WTC11 (cell line): Measurements from ENCODE around the gene COX8C. TPM values are rescaled to one million over a fixed set of nuclear protein-coding genes. Genes with fewer than 3 reads are reported as not detected.
A peak's percentile ranks its signal among the peaks of the same experiment; 100 is the strongest.

ENCODE experiments used
- ATAC-seq: fragments of 200-7000 bp; cut with Tn5 transposase; 2 replicates; pipeline ENCODE4 v1.10.0; 2021; ENCODE audit warnings: mild to moderate bottlenecking, moderate library complexity
- CTCF ChIA-PET: fragments of 300-600 bp; sonication (Branson Sonifier 250); formaldehyde crosslinking; loops from one replicate; lab custom pipeline; 2021; ENCODE audit warnings: antibody characterized with exemption; lab: Charles Lee
- POLR2A ChIA-PET: fragments of 350-600 bp; sonication (Branson Sonifier 250); formaldehyde crosslinking; loops from one replicate; lab custom pipeline; 2021; ENCODE audit warnings: antibody characterized with exemption; lab: Charles Lee
- DNase-seq: peaks from one replicate; pipeline ENCODE4 v3.0.0; 2021; ENCODE audit warnings: low spot score
- H3K27ac Mint-ChIP-seq: 2 replicates; pipeline ENCODE4 v1.8.0; 2021; ENCODE audit warnings: mixed read lengths
- H3K27me3 Mint-ChIP-seq: 2 replicates; pipeline ENCODE4 v1.8.0; 2021; ENCODE audit warnings: low read depth, mild to moderate bottlenecking, moderate library complexity, mixed read lengths
- H3K36me3 Mint-ChIP-seq: 2 replicates; pipeline ENCODE4 v1.8.0; 2021; ENCODE audit warnings: mixed read lengths
- H3K4me1 Mint-ChIP-seq: 2 replicates; pipeline ENCODE4 v1.8.0; 2022; ENCODE audit warnings: mixed read lengths
- H3K4me3 Mint-ChIP-seq: 2 replicates; pipeline ENCODE4 v1.8.0; 2021; ENCODE audit warnings: mild to moderate bottlenecking, moderate library complexity, mixed read lengths
- H3K9me3 Mint-ChIP-seq: 2 replicates; pipeline ENCODE4 v1.8.0; 2021; ENCODE audit warnings: mixed read lengths
- AR ChIP-seq: fragments of 250-450 bp; sonication (Bioruptor Pico); IDR thresholded peaks from 2 replicates; pipeline ENCODE4 v1.9.0; 2021; ENCODE audit warnings: mild to moderate bottlenecking
- ATF2 ChIP-seq: sonication (generic); formaldehyde crosslinking; IDR thresholded peaks from 2 replicates; pipeline ENCODE4 v1.8.1; 2022; ENCODE audit warnings: low read depth, missing genetic modification reagents, borderline replicate concordance
- CBFB ChIP-seq: sonication (generic); formaldehyde crosslinking; IDR thresholded peaks from 2 replicates; pipeline ENCODE4 v1.8.1; 2022; ENCODE audit warnings: mild to moderate bottlenecking, low read depth, missing genetic modification reagents
- CREB1 ChIP-seq: sonication (generic); formaldehyde crosslinking; IDR thresholded peaks from 2 replicates; pipeline ENCODE4 v1.8.0; 2023; ENCODE audit warnings: mild to moderate bottlenecking, missing genetic modification reagents
- E2F5 ChIP-seq: sonication (generic); formaldehyde crosslinking; IDR thresholded peaks from 2 replicates; pipeline ENCODE4 v1.8.1; 2022; ENCODE audit warnings: mild to moderate bottlenecking, moderate library complexity, missing genetic modification reagents
- FOXK1 ChIP-seq: sonication (generic); formaldehyde crosslinking; IDR thresholded peaks from 2 replicates; pipeline ENCODE4 v1.8.0; 2022; ENCODE audit warnings: mild to moderate bottlenecking, moderate library complexity, missing genetic modification reagents
- GABPB1 ChIP-seq: sonication (generic); formaldehyde crosslinking; IDR thresholded peaks from 2 replicates; pipeline ENCODE4 v1.8.1; 2023; ENCODE audit warnings: mild to moderate bottlenecking, missing genetic modification reagents
- IRF2 ChIP-seq: sonication (generic); formaldehyde crosslinking; IDR thresholded peaks from 2 replicates; pipeline ENCODE4 v1.8.0; 2022; ENCODE audit warnings: low read depth, missing genetic modification reagents, borderline replicate concordance
- KAT7 ChIP-seq: sonication (generic); formaldehyde crosslinking; IDR thresholded peaks from 2 replicates; pipeline ENCODE4 v1.8.1; 2023; ENCODE audit warnings: missing genetic modification reagents, mild to moderate bottlenecking, borderline replicate concordance
- MXD4 ChIP-seq: fragments of 250-450 bp; sonication (Bioruptor Pico); IDR thresholded peaks from 2 replicates; pipeline ENCODE4 v1.8.0; 2021; ENCODE audit warnings: mild to moderate bottlenecking, moderate library complexity, borderline replicate concordance
- NR2C2 ChIP-seq: sonication (generic); formaldehyde crosslinking; IDR thresholded peaks from 2 replicates; pipeline ENCODE4 v1.8.0; 2022; ENCODE audit warnings: mild to moderate bottlenecking, missing genetic modification reagents
- NR3C1 ChIP-seq: sonication (generic); formaldehyde crosslinking; conservative IDR thresholded peaks from 2 replicates; pipeline ENCODE4 v1.8.1; 2023; ENCODE audit warnings: low read depth, mild to moderate bottlenecking, missing genetic modification reagents
- RELA ChIP-seq: sonication (generic); formaldehyde crosslinking; IDR thresholded peaks from 2 replicates; pipeline ENCODE4 v1.8.1; 2022; ENCODE audit warnings: missing genetic modification reagents, mild to moderate bottlenecking, borderline replicate concordance
- ZNF219 ChIP-seq: sonication (generic); formaldehyde crosslinking; IDR thresholded peaks from 2 replicates; pipeline ENCODE4 v1.8.0; 2023; ENCODE audit warnings: missing genetic modification reagents, mild to moderate bottlenecking, borderline replicate concordance
- ZNF232 ChIP-seq: sonication (generic); formaldehyde crosslinking; IDR thresholded peaks from 2 replicates; pipeline ENCODE4 v1.8.0; 2022; ENCODE audit warnings: mild to moderate bottlenecking, missing genetic modification reagents
- ZNF423 ChIP-seq: fragments of 250-450 bp; sonication (Bioruptor Pico); IDR thresholded peaks from 2 replicates; pipeline ENCODE4 v2.1.2; 2022; ENCODE audit warnings: mild to moderate bottlenecking, moderate library complexity
- total RNA-seq: library from RNA; stranded (reverse); gene quantifications from 3 replicates; pipeline ENCODE4 v1.2.3, GENCODE V29; 2021
- TF ChIP-seq, protein P1 (sequence below): sonication (generic); formaldehyde crosslinking; conservative IDR thresholded peaks from 2 replicates; pipeline ENCODE4 v1.8.1; 2023; ENCODE audit warnings: mild to moderate bottlenecking, low read depth, missing genetic modification reagents, moderate library complexity
- TF ChIP-seq, protein P2 (sequence below): sonication (generic); formaldehyde crosslinking; IDR thresholded peaks from 2 replicates; pipeline ENCODE4 v1.8.1; 2023; ENCODE audit warnings: mild to moderate bottlenecking, missing genetic modification reagents, moderate library complexity
- TF ChIP-seq, protein P3 (sequence below): fragments of 250-450 bp; sonication (Bioruptor Pico); IDR thresholded peaks from 2 replicates; pipeline ENCODE4 v1.9.0; 2021; ENCODE audit warnings: mild to moderate bottlenecking, borderline replicate concordance

Gene COX8C
- total RNA-seq, 1 experiment from 2014 or later = not detected

DNA sequence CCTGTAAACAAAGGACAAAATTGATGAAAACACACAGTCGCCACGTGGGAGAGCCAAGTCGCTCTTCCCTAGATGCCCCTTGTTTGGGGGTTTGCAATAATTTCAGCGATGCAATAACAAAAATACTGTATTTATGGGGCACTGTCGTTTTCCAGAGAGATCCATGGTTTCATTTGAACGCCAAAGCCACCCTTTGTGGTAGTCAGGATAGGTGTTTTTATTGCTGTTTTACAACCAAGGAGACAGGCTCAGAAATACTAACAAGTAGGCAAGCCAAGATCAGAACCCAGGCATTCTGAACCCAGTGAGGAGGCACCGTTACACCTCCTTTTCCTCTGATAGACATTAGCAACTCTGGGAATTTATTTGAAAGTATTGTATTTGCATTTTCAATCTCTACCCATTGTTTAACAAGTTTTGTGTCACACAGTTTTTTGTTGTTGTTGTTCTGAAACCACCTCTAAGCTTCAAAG lies 13.3 kb upstream of the COX8C start:
- no peaks in the 10 kb centered on the region for H3K27me3 Mint-ChIP-seq
- TF ChIP-seq CREB1 (CRISPR knock-in tag) = no peak
- TF ChIP-seq CBFB (CRISPR knock-in tag) = no peak
- TF ChIP-seq NR3C1 = no peak
- TF ChIP-seq ATF2 (CRISPR knock-in tag) = no peak
- TF ChIP-seq, protein P1, sequence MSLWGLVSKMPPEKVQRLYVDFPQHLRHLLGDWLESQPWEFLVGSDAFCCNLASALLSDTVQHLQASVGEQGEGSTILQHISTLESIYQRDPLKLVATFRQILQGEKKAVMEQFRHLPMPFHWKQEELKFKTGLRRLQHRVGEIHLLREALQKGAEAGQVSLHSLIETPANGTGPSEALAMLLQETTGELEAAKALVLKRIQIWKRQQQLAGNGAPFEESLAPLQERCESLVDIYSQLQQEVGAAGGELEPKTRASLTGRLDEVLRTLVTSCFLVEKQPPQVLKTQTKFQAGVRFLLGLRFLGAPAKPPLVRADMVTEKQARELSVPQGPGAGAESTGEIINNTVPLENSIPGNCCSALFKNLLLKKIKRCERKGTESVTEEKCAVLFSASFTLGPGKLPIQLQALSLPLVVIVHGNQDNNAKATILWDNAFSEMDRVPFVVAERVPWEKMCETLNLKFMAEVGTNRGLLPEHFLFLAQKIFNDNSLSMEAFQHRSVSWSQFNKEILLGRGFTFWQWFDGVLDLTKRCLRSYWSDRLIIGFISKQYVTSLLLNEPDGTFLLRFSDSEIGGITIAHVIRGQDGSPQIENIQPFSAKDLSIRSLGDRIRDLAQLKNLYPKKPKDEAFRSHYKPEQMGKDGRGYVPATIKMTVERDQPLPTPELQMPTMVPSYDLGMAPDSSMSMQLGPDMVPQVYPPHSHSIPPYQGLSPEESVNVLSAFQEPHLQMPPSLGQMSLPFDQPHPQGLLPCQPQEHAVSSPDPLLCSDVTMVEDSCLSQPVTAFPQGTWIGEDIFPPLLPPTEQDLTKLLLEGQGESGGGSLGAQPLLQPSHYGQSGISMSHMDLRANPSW (CRISPR knock-in tag) = no peak
- TF ChIP-seq, all 79 proteins: peak for 0
- CTCF ChIA-PET = no interaction called here
- Mint-ChIP-seq H3K27ac (peak overlapping the region; percentile 85), H3K4me3 (peak overlapping the region; percentile 79), H3K36me3 (peaks cover 29% of the 10 kb centered on the region), H3K9me3 (peaks cover 19% of the 10 kb centered on the region), H3K4me1 (peaks cover 43% of the 10 kb centered on the region)
- POLR2A ChIA-PET = interaction anchor here (1.2 kb wide), 1 partner anchor 126 kb away, joined by 4 read pairs; the partner anchor contains the start of genes GON7 and UBR7
- ATAC-seq (no peak), DNase-seq (no peak)

- H3K9me3 Mint-ChIP-seq = peaks cover 39% of the 10 kb centered on the region
- peaks cover 2% of the 10 kb centered on the region; the same call in 1 of the 2 replicates for H3K27me3 Mint-ChIP-seq
- H3K4me3 Mint-ChIP-seq = no peak overlapping the region
- H3K4me1 Mint-ChIP-seq = peaks cover 23% of the 10 kb centered on the region
- peaks cover 54% of the 10 kb centered on the region for H3K36me3 Mint-ChIP-seq
- CTCF ChIA-PET = interaction anchor here (0.8 to 1.0 kb wide), 4 partner anchors 11 to 98 kb away, joined by 3 read pairs; no protein-coding TSS in a partner anchor
- POLR2A ChIA-PET = no interaction called here
- ATAC-seq = no peak
- H3K27ac Mint-ChIP-seq = no peak overlapping the region
- peak; percentile 16 for DNase-seq
- TF ChIP-seq FOXK1 (CRISPR knock-in tag) (no peak), ZNF232 (CRISPR knock-in tag) (no peak), ATF2 (CRISPR knock-in tag) (no peak), RELA (no peak), AR (CRISPR knock-in tag) (no peak), MXD4 (no peak), KAT7 (CRISPR knock-in tag) (no peak), IRF2 (CRISPR knock-in tag) (no peak), ZNF423 (CRISPR knock-in tag) (no peak), E2F5 (no peak), ZNF219 (CRISPR knock-in tag) (no peak), GABPB1 (CRISPR knock-in tag) (no peak), NR2C2 (CRISPR knock-in tag) (no peak)
- TF ChIP-seq, protein P2, sequence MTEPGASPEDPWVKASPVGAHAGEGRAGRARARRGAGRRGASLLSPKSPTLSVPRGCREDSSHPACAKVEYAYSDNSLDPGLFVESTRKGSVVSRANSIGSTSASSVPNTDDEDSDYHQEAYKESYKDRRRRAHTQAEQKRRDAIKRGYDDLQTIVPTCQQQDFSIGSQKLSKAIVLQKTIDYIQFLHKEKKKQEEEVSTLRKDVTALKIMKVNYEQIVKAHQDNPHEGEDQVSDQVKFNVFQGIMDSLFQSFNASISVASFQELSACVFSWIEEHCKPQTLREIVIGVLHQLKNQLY (CRISPR knock-in tag) = no peak
- TF ChIP-seq, protein P3, sequence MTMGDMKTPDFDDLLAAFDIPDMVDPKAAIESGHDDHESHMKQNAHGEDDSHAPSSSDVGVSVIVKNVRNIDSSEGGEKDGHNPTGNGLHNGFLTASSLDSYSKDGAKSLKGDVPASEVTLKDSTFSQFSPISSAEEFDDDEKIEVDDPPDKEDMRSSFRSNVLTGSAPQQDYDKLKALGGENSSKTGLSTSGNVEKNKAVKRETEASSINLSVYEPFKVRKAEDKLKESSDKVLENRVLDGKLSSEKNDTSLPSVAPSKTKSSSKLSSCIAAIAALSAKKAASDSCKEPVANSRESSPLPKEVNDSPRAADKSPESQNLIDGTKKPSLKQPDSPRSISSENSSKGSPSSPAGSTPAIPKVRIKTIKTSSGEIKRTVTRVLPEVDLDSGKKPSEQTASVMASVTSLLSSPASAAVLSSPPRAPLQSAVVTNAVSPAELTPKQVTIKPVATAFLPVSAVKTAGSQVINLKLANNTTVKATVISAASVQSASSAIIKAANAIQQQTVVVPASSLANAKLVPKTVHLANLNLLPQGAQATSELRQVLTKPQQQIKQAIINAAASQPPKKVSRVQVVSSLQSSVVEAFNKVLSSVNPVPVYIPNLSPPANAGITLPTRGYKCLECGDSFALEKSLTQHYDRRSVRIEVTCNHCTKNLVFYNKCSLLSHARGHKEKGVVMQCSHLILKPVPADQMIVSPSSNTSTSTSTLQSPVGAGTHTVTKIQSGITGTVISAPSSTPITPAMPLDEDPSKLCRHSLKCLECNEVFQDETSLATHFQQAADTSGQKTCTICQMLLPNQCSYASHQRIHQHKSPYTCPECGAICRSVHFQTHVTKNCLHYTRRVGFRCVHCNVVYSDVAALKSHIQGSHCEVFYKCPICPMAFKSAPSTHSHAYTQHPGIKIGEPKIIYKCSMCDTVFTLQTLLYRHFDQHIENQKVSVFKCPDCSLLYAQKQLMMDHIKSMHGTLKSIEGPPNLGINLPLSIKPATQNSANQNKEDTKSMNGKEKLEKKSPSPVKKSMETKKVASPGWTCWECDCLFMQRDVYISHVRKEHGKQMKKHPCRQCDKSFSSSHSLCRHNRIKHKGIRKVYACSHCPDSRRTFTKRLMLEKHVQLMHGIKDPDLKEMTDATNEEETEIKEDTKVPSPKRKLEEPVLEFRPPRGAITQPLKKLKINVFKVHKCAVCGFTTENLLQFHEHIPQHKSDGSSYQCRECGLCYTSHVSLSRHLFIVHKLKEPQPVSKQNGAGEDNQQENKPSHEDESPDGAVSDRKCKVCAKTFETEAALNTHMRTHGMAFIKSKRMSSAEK (CRISPR knock-in tag) = no peak
These were observed 9.7 kb upstream of the COX8C start for GRCh38 chr14:93337143-93337753.
